ENCODE data around the gene GNPDA1. TPM values are rescaled to one million over a fixed set of nuclear protein-coding genes. Genes with fewer than 3 reads are reported as not detected.

GNPDA1 gene
- total and polyA plus RNA-seq, 2 of the 4 experiments (the other 2 are of a cell fraction), result 23.1 to 60.6 TPM

GRCh38 chr5:142016556-142016955 lies 3.7 kb upstream of the GNPDA1 start:
- Histone ChIP-seq H3K4me2 (ENCODE audit: low read depth, low read length) (no peak overlapping the region), H4K8ac (ENCODE audit: low read depth in 2 of 2, low read length in 2 of 2) (no peak overlapping the region), H2BK15ac (ENCODE audit: low read depth, low read length) (no peak overlapping the region), H3K79me1 (ENCODE audit: low read depth in 1 of 2, low read length in 2 of 2) (peaks cover 4 to 16% of the 10 kb centered on the region in 2 experiments; a peak in 3 of 4 replicates), H3K18ac (ENCODE audit: low read depth, low read length) (no peak overlapping the region), H2AFZ (replicated peaks; ENCODE audit: low read length, poor library complexity) (no peak overlapping the region), H3K14ac (replicated peaks; ENCODE audit: low read depth, low read length) (no peak overlapping the region), H2BK20ac (ENCODE audit: low read depth, low read length) (no peak overlapping the region), H3K9me3 (ENCODE audit: control insufficient read depth, insufficient read depth, low read length) (no peaks in the 10 kb centered on the region; the same call in 1 of the 2 replicates), H2AK9ac (replicated peaks; ENCODE audit: low read depth, low read length, poor library complexity) (no peak overlapping the region), H3K9me1 (ENCODE audit: insufficient read depth, low read length) (peaks cover 19% of the 10 kb centered on the region), H2AK5ac (ENCODE audit: low read depth, low read length) (no peak overlapping the region), H3K23ac (ENCODE audit: low read depth, low read length) (no peak overlapping the region), H4K91ac (ENCODE audit: insufficient read depth, low read depth, low read length) (no peak overlapping the region), H4K20me1 (ENCODE audit: insufficient read depth, low read length) (no peaks in the 10 kb centered on the region), H3K36me3 (ENCODE audit: control insufficient read depth, insufficient read depth, low read length) (peaks cover 3% of the 10 kb centered on the region; the same call in 1 of the 2 replicates), H3K27ac (ENCODE audit: insufficient read depth, low read length) (no peak overlapping the region), H3K4me3 (ENCODE audit: insufficient read depth, low read depth, low read length) (no peak overlapping the region), H3K4me1 (ENCODE audit: control insufficient read depth, insufficient read depth, low read length) (peaks cover 10% of the 10 kb centered on the region), H2BK120ac (ENCODE audit: low read depth, low read length) (no peak overlapping the region), H3K4ac (ENCODE audit: low read depth, low read length) (no peak overlapping the region), H2BK5ac (ENCODE audit: low read depth, low read length, poor library complexity, severe bottlenecking) (no peak overlapping the region), H4K5ac (ENCODE audit: low read depth, low read length) (no peak overlapping the region), H3K27me3 (ENCODE audit: control insufficient read depth, insufficient read depth, low read length) (0 out of 2 replicates have a peak, but pooled peaks cover 2% of the 10 kb centered on the region), H3K56ac (ENCODE audit: extremely low read depth, insufficient read depth, low read length) (no peak overlapping the region), H3K9ac (ENCODE audit: low read depth, low read length) (no peak overlapping the region)
- WGBS, 2 experiments (ENCODE audit: extremely low coverage in 2 of 2, insufficient read length in 1 of 2), result 80% methylated on average over 2 of the region's 4 CpGs; no CpG with 5 or more reads in 1 of the 2 experiments
- CTCF ChIA-PET, result interaction anchor here (1.8 kb wide), 1 partner anchor 8 kb away, joined by 5 read pairs; no protein-coding TSS in a partner anchor
- no TSS peak for BruUV-seq (replicated peaks)
- TF ChIP-seq NFE2L2 (IDR thresholded peaks at IDR 0.05; ENCODE audit: low read depth, low read length), result no peak
- no peak for TF ChIP-seq FOS (IDR thresholded peaks at IDR 0.05; ENCODE audit: low read depth, low read length)
- TF ChIP-seq RFX5 (IDR thresholded peaks at IDR 0.05; ENCODE audit: low read depth, low read length), result no peak
- TF ChIP-seq CEBPB (IDR thresholded peaks at IDR 0.05; ENCODE audit: low read depth, low read length), result no peak
- no peak for TF ChIP-seq RAD21 (IDR thresholded peaks at IDR 0.05; ENCODE audit: low read length)
- TF ChIP-seq CTCF (conservative IDR thresholded peaks at IDR 0.05; ENCODE audit: low read depth, low read length), result no peak
- no peak for TF ChIP-seq MAFK (IDR thresholded peaks at IDR 0.05; ENCODE audit: low read depth, low read length)
- TF ChIP-seq SMC3 (IDR thresholded peaks at IDR 0.05; ENCODE audit: low read depth, low read length), result no peak
- intact Hi-C loops (cut with micrococcal nuclease), result loop anchor here (5.0 to 10.0 kb wide), 2 partner anchors 46 to 678 kb away; no protein-coding TSS in a partner anchor
- in situ Hi-C loops (cut with MboI; ENCODE audit: low sequenced_read_pairs), result no loop called here
- no peak for ATAC-seq (ENCODE audit: low read depth)
- DNase-seq, result no peak
- POLR2A ChIA-PET (ENCODE audit: unreplicated experiment), result no interaction called here
- dilution Hi-C loops (cut with HindIII; ENCODE audit: low sequenced_read_pairs, unreplicated experiment), result no loop called here
